ENCODE measurements around the gene KCNK18.

Gene KCNK18

GRCh38 chr10:117169480-117169879, 27.8 kb upstream of the KCNK18 start:
- TF ChIP-seq CTCF (conservative IDR thresholded peaks at IDR 0.05; ENCODE audit: low read depth), result no peak
- POLR2A ChIA-PET (ENCODE audit: low non-redundant PET), result no interaction called here

GRCh38 chr10:117170244-117170643, 27.0 kb upstream of the KCNK18 start:
- no peak overlapping the region for H3K27ac ChIP-seq
- DNase-seq (ENCODE audit: low spot score), result no peak
- POLR2A ChIA-PET (ENCODE audit: low non-redundant PET), result no interaction called here
- no peak for TF ChIP-seq CTCF (conservative IDR thresholded peaks at IDR 0.05; ENCODE audit: low read depth)
- CTCF ChIA-PET, result interaction anchor here (0.6 to 1.4 kb wide), 3 partner anchors 45 to 382 kb away, joined by 3 to 7 read pairs (median 4); no protein-coding TSS in a partner anchor

More at GRCh38 chr10:117169480-117169879, 27.8 kb upstream of the KCNK18 start:
- CTCF ChIA-PET, result interaction anchor here (0.5 to 5.8 kb wide), 7 partner anchors 47 to 829 kb away, joined by 3 to 63 read pairs (median 4); no protein-coding TSS in a partner anchor
- no peak overlapping the region for H3K27ac ChIP-seq
- DNase-seq (ENCODE audit: low spot score), result no peak

GRCh38 chr10:117174439-117175214, 22.7 kb upstream of the KCNK18 start:
- ChIA-PET POLR2A (ENCODE audit: low non-redundant PET) (no interaction called here), CTCF (interaction anchor here (0.6 to 3.2 kb wide), 33 partner anchors 9 to 1897 kb away, joined by 3 to 65 read pairs (median 4); partner anchors contain the start of gene ENO4)
- TF ChIP-seq CTCF (conservative IDR thresholded peaks at IDR 0.05; ENCODE audit: low read depth), result peak; percentile 90
- DNase-seq (ENCODE audit: low spot score), result peak; percentile 93
- H3K27ac ChIP-seq, result no peak overlapping the region

- TF ChIP-seq CTCF (conservative IDR thresholded peaks at IDR 0.05; ENCODE audit: low read depth), result peak; percentile 16
- H3K27ac ChIP-seq, result no peak overlapping the region
- no peak for DNase-seq (ENCODE audit: low spot score)
- CTCF ChIA-PET, result interaction anchor here (0.6 to 3.2 kb wide), 28 partner anchors 10 to 548 kb away, joined by 3 to 65 read pairs (median 4); partner anchors contain the start of gene ENO4
- POLR2A ChIA-PET (ENCODE audit: low non-redundant PET), result no interaction called here
Measured at GRCh38 chr10:117175215-117175900, 21.9 kb upstream of the KCNK18 start.

GRCh38 chr10:117175901-117176534, 21.3 kb upstream of the KCNK18 start:
- CTCF ChIA-PET, result interaction anchor here (0.6 to 3.2 kb wide), 14 partner anchors 8 to 516 kb away, joined by 3 to 65 read pairs (median 4); partner anchors contain the start of gene ENO4
- TF ChIP-seq CTCF (conservative IDR thresholded peaks at IDR 0.05; ENCODE audit: low read depth), result peak; percentile 79

GRCh38 chr10:117178190-117178589, 19.1 kb upstream of the KCNK18 start:
- CTCF ChIA-PET, result interaction anchor here (0.7 to 1.1 kb wide), 2 partner anchors 381 to 436 kb away, joined by 3 to 4 read pairs; partner anchors contain the start of gene HSPA12A

More at GRCh38 chr10:117175901-117176534, 21.3 kb upstream of the KCNK18 start:
- POLR2A ChIA-PET (ENCODE audit: low non-redundant PET), result no interaction called here
- peak; percentile 75 for DNase-seq (ENCODE audit: low spot score)
- no peak overlapping the region for H3K27ac ChIP-seq

More at GRCh38 chr10:117178190-117178589, 19.1 kb upstream of the KCNK18 start:
- no peak for DNase-seq (ENCODE audit: low spot score)
- POLR2A ChIA-PET (ENCODE audit: low non-redundant PET), result no interaction called here
- no peak overlapping the region for H3K27ac ChIP-seq
- TF ChIP-seq CTCF (conservative IDR thresholded peaks at IDR 0.05; ENCODE audit: low read depth), result no peak

Measured in RWPE1 (cell line).